Measurements from ENCODE around the gene ACOX3.
"Not testable (repeated sequence)": the region's sequence is repeated elsewhere in the genome, so short reads cannot be mapped to it uniquely, and the experiment has no call there.

The ACOX3 gene

GRCh38 chr4:8386731-8387130 is 53.8 kb downstream of the ACOX3 start:
- no peak for DNase-seq (ENCODE audit: low spot score)

- not testable (repeated sequence) for DNase-seq (ENCODE audit: low spot score)
Observed at GRCh38 chr4:8386131-8386530, 54.4 kb downstream of the ACOX3 start.

GRCh38 chr4:8385611-8386010 is 54.9 kb downstream of the ACOX3 start:
- no peak for DNase-seq (ENCODE audit: low spot score)

GRCh38 chr4:8385106-8385505 is 55.4 kb downstream of the ACOX3 start:
- DNase-seq (ENCODE audit: low spot score) = no peak

- no peak for DNase-seq (ENCODE audit: low spot score)
Observed at GRCh38 chr4:8384397-8385060, 56.0 kb downstream of the ACOX3 start.

- DNase-seq (ENCODE audit: low spot score) = no peak
Observed at GRCh38 chr4:8383451-8384160, 56.9 kb downstream of the ACOX3 start.

GRCh38 chr4:8383016-8383415 is 57.5 kb downstream of the ACOX3 start:
- DNase-seq (ENCODE audit: low spot score) = no peak

- no peak for DNase-seq (ENCODE audit: low spot score)
Observed at GRCh38 chr4:8381814-8382581, 58.5 kb downstream of the ACOX3 start.

- no peak for DNase-seq (ENCODE audit: low spot score)
Observed at GRCh38 chr4:8380511-8381415, 59.8 kb downstream of the ACOX3 start.

GRCh38 chr4:8379771-8380170 is 60.8 kb downstream of the ACOX3 start:
- DNase-seq (ENCODE audit: low spot score) = no peak

GRCh38 chr4:8379281-8379680 is 61.2 kb downstream of the ACOX3 start:
- DNase-seq (ENCODE audit: low spot score) = no peak

GRCh38 chr4:8378776-8379175 is 61.7 kb downstream of the ACOX3 start:
- DNase-seq (ENCODE audit: low spot score) = no peak

GRCh38 chr4:8378101-8378724 is 62.3 kb downstream of the ACOX3 start:
- no peak for DNase-seq (ENCODE audit: low spot score)

- DNase-seq (ENCODE audit: low spot score) = peak; percentile 54
Observed at GRCh38 chr4:8377103-8378075, 63.1 kb downstream of the ACOX3 start.

GRCh38 chr4:8376361-8377102 is 64.0 kb downstream of the ACOX3 start:
- DNase-seq (ENCODE audit: low spot score) = no peak

- DNase-seq (ENCODE audit: low spot score) = no peak
Observed at GRCh38 chr4:8374851-8375649, 65.5 kb downstream of the ACOX3 start.

GRCh38 chr4:8373973-8374545 is 66.5 kb downstream of the ACOX3 start:
- DNase-seq (ENCODE audit: low spot score) = no peak

- DNase-seq (ENCODE audit: low spot score) = no peak
Observed at GRCh38 chr4:8373270-8373972, 67.1 kb downstream of the ACOX3 start.

All from Ammon's horn (tissue), 1 donor.